Ovary (tissue), 9 donors: ENCODE measurements around the gene KRT13. TPM values are rescaled to one million over a fixed set of nuclear protein-coding genes. Genes with fewer than 3 reads are reported as not detected.

Experiments
- DNase-seq, 5 donors: peaks; one replicate each; pipeline ENCODE4 v3.0.0-alpha.2; 2019 to 2020
- H3K27ac ChIP-seq, 2 donors: fragments of 200-600 bp; one replicate each; pipeline versions ENCODE4 v1.5.1 to v1.8.0; 2019 to 2022
- H3K27me3 ChIP-seq: fragments of 200-600 bp; one replicate; pipeline ENCODE4 v1.8.0; 2022
- H3K36me3 ChIP-seq: fragments of 200-600 bp; sonication (generic); one replicate; pipeline ENCODE4 v1.5.1; 2019
- H3K4me1 ChIP-seq: one replicate; pipeline ENCODE4 v1.8.1; 2013; ENCODE audit warnings: mild to moderate bottlenecking, moderate library complexity; ENCODE audit not compliant: insufficient read depth
- H3K4me3 ChIP-seq: fragments of 200-600 bp; sonication (generic); one replicate; pipeline ENCODE4 v1.5.1; 2017
- H3K9me3 ChIP-seq, 2 donors: fragments of 200-600 bp in 1 of 2; sonication (generic) in 1 of 2; one replicate each; pipeline versions ENCODE4 v1.5.1 to v1.8.1; 2013 to 2019; ENCODE audit warnings: mild to moderate bottlenecking in 1 of 2, moderate library complexity in 1 of 2
- CTCF ChIP-seq, 3 donors: fragments of 450-650 bp in 2 of 3; fragments of 200-600 bp in 1 of 3; IDR thresholded peaks; one replicate each; pipeline versions ENCODE4 v1.5.1 to v1.8.0; 2016 to 2022; ENCODE audit warnings: antibody characterized with exemption in 3 of 3, mild to moderate bottlenecking in 1 of 3
- EP300 ChIP-seq: sonication (generic); formaldehyde crosslinking; IDR thresholded peaks from one replicate; pipeline ENCODE4 v1.6.1; 2017; ENCODE audit warnings: antibody characterized with exemption
- POLR2A ChIP-seq: fragments of 450-650 bp; IDR thresholded peaks from one replicate; pipeline ENCODE4 v1.6.1; 2017; ENCODE audit warnings: antibody characterized with exemption, mild to moderate bottlenecking, moderate library complexity
- WGBS, 3 donors: extraction: QIAGEN DNeasy Blood & Tissue Kit in 1 of 3; methylation state at CpG; one replicate each; pipeline versions ENCODE4 v1.1.5 to v1.1.7; 2013 to 2017; 5-methylcytosine and 5-hydroxymethylcytosine counted together
- intact Hi-C, 4 donors: fragments of 100-400 bp; cut with DNase I; formaldehyde crosslinking; loops; one replicate each; pipeline versions ENCODE4 v1.11.0 to v1.15.1; 2022 to 2023
- polyA plus RNA-seq, 2 donors: library from polyadenylated mRNA; stranded (reverse); fragments of 200-250 nt in 1 of 2; fragments of 350-450 nt in 1 of 2; fragmentation: Illumina TruSeq in 1 of 2; extraction: RNeasy Lipid Tissue Mini Kit (QIAGEN cat#74804) in 1 of 2; gene quantifications; one replicate each; pipeline ENCODE4 v1.2.3, GENCODE V29; 2013 to 2014
- total RNA-seq, 7 donors: library from RNA; depleted of rRNA in 2 of 7; stranded (reverse); fragments of >200 nt in 2 of 7; fragmentation: NEBNext Ultra II Directional in 3 of 7; extraction: Animal tissue kit (Norgen Biotek cat#: 25700) in 3 of 7; gene quantifications; one replicate each; pipeline versions ENCODE4 v1.1.0 to v1.2.4, GENCODE V29; 2016 to 2023
- donor health status: DM: no; HTN: no; CAD: no; lungs with moderate emphysema.
- donor health status: DM: no; HTN: no; CAD: no.
- donor health status: Bipolar disorder and iron deficiency.
- donor health status: DM: yes; HTN: yes; CAD: no.
- donor health status: DM: no; HTN: no; CAD: no.
- donor health status: DM: yes; HTN: yes; CAD: no.

KRT13 gene
- total and polyA plus RNA-seq, 9 donors = 0.16 to 3.7 (median 1.1) TPM; not detected in 2

- 66 to 74% (median 73%) methylated on average over 2 of the region's 2 CpGs for WGBS, 3 donors
- TF ChIP-seq EP300 (no peak), POLR2A (no peak), CTCF (IDR thresholded peaks at IDR 0.05) (no peak)
- peaks cover 11% of the 10 kb centered on the region for H3K4me1 ChIP-seq
- H3K27me3 ChIP-seq = no peaks in the 10 kb centered on the region
- no peaks in the 10 kb centered on the region for H3K36me3 ChIP-seq
- no peak overlapping the region for H3K4me3 ChIP-seq
- intact Hi-C loops = no loop called here
- no peaks in the 10 kb centered on the region for H3K9me3 ChIP-seq
- DNase-seq = no peak
- H3K27ac ChIP-seq = no peak overlapping the region
These were observed 10.9 kb downstream of the KRT13 start for GRCh38 chr17:41494524-41494923.

- H3K4me1 ChIP-seq = peaks cover 11% of the 10 kb centered on the region
- intact Hi-C loops = no loop called here
- H3K4me3 ChIP-seq = no peak overlapping the region
- peak; percentile 45 to 72 (median 53) for DNase-seq
- TF ChIP-seq CTCF (IDR thresholded peaks at IDR 0.05) (no peak), EP300 (no peak), POLR2A (no peak)
- 33 to 44% (median 36%) methylated on average over 4 of the region's 4 CpGs for WGBS, 3 donors
- no peaks in the 10 kb centered on the region for H3K9me3 ChIP-seq
- no peak overlapping the region for H3K27ac ChIP-seq
- H3K36me3 ChIP-seq = no peaks in the 10 kb centered on the region
- H3K27me3 ChIP-seq = no peaks in the 10 kb centered on the region
These were observed 12.6 kb downstream of the KRT13 start for GRCh38 chr17:41492771-41493170.

GRCh38 chr17:41492351-41492750, 13.1 kb downstream of the KRT13 start:
- H3K27me3 ChIP-seq = no peaks in the 10 kb centered on the region
- peak overlapping the region in 1 of 2 donors; percentile 29 for H3K27ac ChIP-seq
- TF ChIP-seq EP300 = no peak
- TF ChIP-seq CTCF (IDR thresholded peaks at IDR 0.05) = no peak
- TF ChIP-seq POLR2A = no peak
- no peaks in the 10 kb centered on the region for H3K36me3 ChIP-seq
- 31 to 39% (median 35%) methylated on average over 6 of the region's 6 CpGs for WGBS, 3 donors
- H3K9me3 ChIP-seq = no peaks in the 10 kb centered on the region
- intact Hi-C loops = no loop called here
- no peak overlapping the region for H3K4me3 ChIP-seq
- H3K4me1 ChIP-seq = peaks cover 11% of the 10 kb centered on the region
- peak in 3 of 5 donors; percentile 51 to 57 (median 51) for DNase-seq

GRCh38 chr17:41491476-41491875, 13.9 kb downstream of the KRT13 start:
- peak in 1 of 5 donors; percentile 23 for DNase-seq
- Histone ChIP-seq H3K27ac (no peak overlapping the region), H3K27me3 (no peaks in the 10 kb centered on the region), H3K4me1 (peaks cover 9% of the 10 kb centered on the region), H3K4me3 (no peak overlapping the region), H3K36me3 (no peaks in the 10 kb centered on the region), H3K9me3 (no peaks in the 10 kb centered on the region)
- TF ChIP-seq CTCF (IDR thresholded peaks at IDR 0.05) (no peak), EP300 (no peak), POLR2A (no peak)
- intact Hi-C loops = no loop called here
- WGBS, 3 donors = 93 to 95% (median 93%) methylated on average over 2 of the region's 2 CpGs
